Mesothelial cell of epicardium (in vitro differentiated cells): Measurements from ENCODE around the gene VSTM2A. TPM values are rescaled to one million over a fixed set of nuclear protein-coding genes. Genes with fewer than 3 reads are reported as not detected.

Experiments
- DNase-seq, 2 experiments: peaks; one replicate each; pipeline ENCODE4 v3.0.0; 2021; ENCODE audit warnings: low spot score in 2 of 2; ENCODE audit not compliant: unreplicated experiment in 2 of 2
- H3K27ac Mint-ChIP-seq: 2 replicates; pipeline ENCODE4 v1.8.0; 2021; ENCODE audit warnings: mixed read lengths
- H3K27me3 Mint-ChIP-seq: 2 replicates; pipeline ENCODE4 v1.8.0; 2021; ENCODE audit warnings: low read depth, mixed read lengths
- H3K36me3 Mint-ChIP-seq: 2 replicates; pipeline ENCODE4 v1.8.0; 2021; ENCODE audit warnings: mixed read lengths
- H3K4me1 Mint-ChIP-seq: 2 replicates; pipeline ENCODE4 v1.8.0; 2021; ENCODE audit warnings: mixed read lengths
- H3K4me3 Mint-ChIP-seq: 2 replicates; pipeline ENCODE4 v1.8.0; 2021; ENCODE audit warnings: mild to moderate bottlenecking, moderate library complexity, mixed read lengths
- H3K9me3 Mint-ChIP-seq: 2 replicates; pipeline ENCODE4 v1.8.0; 2021; ENCODE audit warnings: mixed read lengths
- total RNA-seq: library from RNA; stranded (reverse); gene quantifications from 3 replicates; pipeline ENCODE4 v1.2.1, GENCODE V29; 2021
- TF ChIP-seq, protein P1 (sequence below): fragments of 200-600 bp; sonication (generic); IDR thresholded peaks from one replicate; pipeline ENCODE4 v1.5.0; 2021; ENCODE audit warnings: antibody characterized with exemption; ENCODE audit not compliant: unreplicated experiment

The VSTM2A gene
- total RNA-seq, 1 donor from 2014 or later, result not detected

DNA sequence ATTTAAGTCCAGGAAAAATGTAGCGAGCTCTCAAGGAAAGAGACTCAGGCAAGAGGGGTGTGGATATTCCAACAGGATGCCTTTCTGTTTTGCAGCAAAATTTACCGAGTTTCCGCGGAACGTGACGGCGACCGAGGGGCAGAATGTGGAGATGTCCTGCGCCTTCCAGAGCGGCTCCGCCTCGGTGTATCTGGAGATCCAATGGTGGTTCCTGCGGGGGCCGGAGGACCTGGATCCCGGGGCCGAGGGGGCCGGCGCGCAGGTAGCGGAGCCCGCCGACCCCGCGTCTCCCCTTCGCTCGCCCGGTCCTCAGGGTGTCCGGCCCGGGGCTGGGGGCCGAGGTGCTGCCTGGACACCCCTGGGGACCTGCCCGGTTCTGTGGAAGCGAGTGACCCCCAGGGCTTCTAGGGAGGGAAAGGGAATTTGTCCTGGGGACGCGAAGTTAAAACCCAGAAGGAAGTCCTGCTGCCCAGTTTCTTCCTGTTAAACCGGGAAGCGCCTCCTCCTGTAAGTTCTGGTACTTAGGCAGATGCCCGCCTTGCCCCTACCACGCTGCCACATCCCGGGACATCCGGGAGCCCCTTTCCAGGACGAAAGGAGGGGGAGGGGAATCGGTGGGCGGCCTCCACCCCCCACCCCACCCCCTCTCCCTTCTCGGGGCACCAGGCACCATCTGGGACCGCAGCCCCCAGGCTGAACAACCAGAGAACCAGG lies 2.5 kb downstream of the VSTM2A start:
- H3K27me3 Mint-ChIP-seq, result peaks cover 86% of the 10 kb centered on the region
- H3K4me1 Mint-ChIP-seq, result peaks cover 6% of the 10 kb centered on the region
- H3K27ac Mint-ChIP-seq, result no peak overlapping the region
- no peaks in the 10 kb centered on the region for H3K36me3 Mint-ChIP-seq
- H3K9me3 Mint-ChIP-seq, result no peaks in the 10 kb centered on the region
- TF ChIP-seq, protein P1, sequence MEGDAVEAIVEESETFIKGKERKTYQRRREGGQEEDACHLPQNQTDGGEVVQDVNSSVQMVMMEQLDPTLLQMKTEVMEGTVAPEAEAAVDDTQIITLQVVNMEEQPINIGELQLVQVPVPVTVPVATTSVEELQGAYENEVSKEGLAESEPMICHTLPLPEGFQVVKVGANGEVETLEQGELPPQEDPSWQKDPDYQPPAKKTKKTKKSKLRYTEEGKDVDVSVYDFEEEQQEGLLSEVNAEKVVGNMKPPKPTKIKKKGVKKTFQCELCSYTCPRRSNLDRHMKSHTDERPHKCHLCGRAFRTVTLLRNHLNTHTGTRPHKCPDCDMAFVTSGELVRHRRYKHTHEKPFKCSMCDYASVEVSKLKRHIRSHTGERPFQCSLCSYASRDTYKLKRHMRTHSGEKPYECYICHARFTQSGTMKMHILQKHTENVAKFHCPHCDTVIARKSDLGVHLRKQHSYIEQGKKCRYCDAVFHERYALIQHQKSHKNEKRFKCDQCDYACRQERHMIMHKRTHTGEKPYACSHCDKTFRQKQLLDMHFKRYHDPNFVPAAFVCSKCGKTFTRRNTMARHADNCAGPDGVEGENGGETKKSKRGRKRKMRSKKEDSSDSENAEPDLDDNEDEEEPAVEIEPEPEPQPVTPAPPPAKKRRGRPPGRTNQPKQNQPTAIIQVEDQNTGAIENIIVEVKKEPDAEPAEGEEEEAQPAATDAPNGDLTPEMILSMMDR, result no peak
- no peak overlapping the region for H3K4me3 Mint-ChIP-seq
- DNase-seq, result no peak

GRCh38 chr7:54545241-54545563 lies 3.0 kb downstream of the VSTM2A start:
- H3K36me3 Mint-ChIP-seq, result no peaks in the 10 kb centered on the region
- peaks cover 86% of the 10 kb centered on the region for H3K27me3 Mint-ChIP-seq
- no peak overlapping the region for H3K27ac Mint-ChIP-seq
- peaks cover 6% of the 10 kb centered on the region for H3K4me1 Mint-ChIP-seq
- H3K9me3 Mint-ChIP-seq, result no peaks in the 10 kb centered on the region
- TF ChIP-seq, protein P1, result no peak
- DNase-seq, result no peak
- H3K4me3 Mint-ChIP-seq, result no peak overlapping the region

DNA sequence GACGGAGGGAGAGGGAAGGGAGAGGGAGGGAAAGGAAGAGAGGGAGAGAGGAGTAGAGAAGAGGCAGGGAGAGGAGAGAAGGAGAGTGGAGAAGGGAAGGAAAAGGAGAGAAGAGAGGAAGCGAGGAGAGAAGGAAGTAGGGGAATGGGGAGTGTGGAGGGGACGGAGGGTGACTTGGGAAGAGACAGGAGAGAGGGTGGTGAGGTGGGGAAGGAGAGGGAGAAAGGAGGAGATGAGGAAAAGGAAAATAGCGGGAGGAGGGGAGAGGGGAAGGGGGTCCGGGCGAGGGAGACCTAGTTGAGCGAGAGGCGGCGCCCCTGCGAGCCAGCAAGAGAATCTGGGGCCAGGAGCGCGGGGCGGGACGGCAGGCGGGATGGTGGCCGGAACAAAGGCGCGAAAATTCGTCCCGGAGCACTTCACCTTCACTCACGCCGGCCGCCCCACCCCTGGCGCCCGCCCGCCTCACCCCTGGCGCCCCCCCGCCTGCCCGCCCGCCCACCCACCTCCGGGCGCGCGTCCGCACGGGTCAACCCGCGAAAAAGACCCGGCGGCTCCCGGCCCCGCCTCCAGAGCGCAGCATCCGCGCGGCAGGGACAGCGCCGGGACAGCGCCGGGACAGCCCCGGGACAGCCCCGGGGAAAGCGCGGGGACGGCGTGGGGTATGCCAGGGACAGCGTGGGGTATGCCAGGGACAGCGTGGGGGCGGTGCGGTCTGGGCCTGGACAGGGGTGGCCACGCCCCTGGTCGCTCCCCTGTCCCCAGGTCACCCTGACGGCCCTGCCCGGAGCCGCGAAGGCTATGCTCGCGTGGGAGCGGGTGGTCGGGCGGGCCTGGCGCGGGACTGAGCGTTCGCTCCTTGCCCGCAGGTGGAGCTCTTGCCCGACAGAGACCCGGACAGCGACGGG lies 4.2 kb downstream of the VSTM2A start:
- Mint-ChIP-seq H3K36me3 (no peaks in the 10 kb centered on the region), H3K4me1 (peaks cover 6% of the 10 kb centered on the region), H3K4me3 (peak overlapping the region; percentile 10), H3K27ac (no peak overlapping the region), H3K27me3 (peaks cover 86% of the 10 kb centered on the region), H3K9me3 (no peaks in the 10 kb centered on the region)
- peak in 1 of 2 experiments; percentile 60 for DNase-seq
- TF ChIP-seq, protein P1, result no peak

GRCh38 chr7:54546986-54547314 lies 4.8 kb downstream of the VSTM2A start:
- peaks cover under 1% of the 10 kb centered on the region for H3K4me1 Mint-ChIP-seq
- DNase-seq, result no peak
- H3K27me3 Mint-ChIP-seq, result peaks cover 84% of the 10 kb centered on the region
- TF ChIP-seq, protein P1, result no peak
- H3K4me3 Mint-ChIP-seq, result peak overlapping the region; percentile 10
- H3K27ac Mint-ChIP-seq, result no peak overlapping the region
- H3K9me3 Mint-ChIP-seq, result no peaks in the 10 kb centered on the region
- no peaks in the 10 kb centered on the region for H3K36me3 Mint-ChIP-seq

DNA sequence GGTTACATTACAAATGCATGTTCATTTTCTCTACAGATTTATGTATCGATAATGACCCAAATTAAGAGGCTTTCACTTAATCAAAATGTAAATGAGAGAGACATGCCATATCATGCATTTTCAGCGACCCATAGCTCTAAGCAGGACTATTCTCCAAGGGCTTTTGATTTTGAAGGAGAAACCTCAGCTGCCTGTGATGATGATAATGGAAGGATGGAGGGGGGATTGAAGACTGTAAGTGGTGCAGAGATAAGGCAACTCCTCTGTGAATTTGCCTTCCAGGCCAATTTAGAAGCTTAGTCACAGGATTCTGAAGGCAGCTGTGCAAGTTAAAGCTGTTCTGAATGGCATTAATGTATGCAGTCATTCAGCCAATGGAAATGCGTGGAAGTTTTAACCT lies 8.3 kb downstream of the VSTM2A start:
- no peaks in the 10 kb centered on the region for H3K36me3 Mint-ChIP-seq
- TF ChIP-seq, protein P1, result no peak
- no peak overlapping the region for H3K4me3 Mint-ChIP-seq
- H3K27ac Mint-ChIP-seq, result no peak overlapping the region
- H3K27me3 Mint-ChIP-seq, result peaks cover 83% of the 10 kb centered on the region
- H3K9me3 Mint-ChIP-seq, result no peaks in the 10 kb centered on the region
- no peak for DNase-seq
- H3K4me1 Mint-ChIP-seq, result no peaks in the 10 kb centered on the region
